Osteoblast (primary cell): ENCODE results near the gene NENF. TPM values are rescaled to one million over a fixed set of nuclear protein-coding genes. Genes with fewer than 3 reads are reported as not detected.

Experiments used
- DNase-seq: peaks from one replicate; pipeline ENCODE4 v3.0.0; 2011; ENCODE audit warnings: low spot score, mixed read lengths; ENCODE audit not compliant: insufficient read length; ENCODE audit errors: missing footprints
- H2AFZ ChIP-seq: 2 replicates; pipeline ENCODE4 v1.6.0; 2011; ENCODE audit warnings: mild to moderate bottlenecking, low read length
- H3K27ac ChIP-seq: 2 replicates; pipeline ENCODE4 v1.5.1; 2011; ENCODE audit warnings: mild to moderate bottlenecking, low read depth, low read length, moderate library complexity
- H3K27me3 ChIP-seq: 2 replicates; pipeline ENCODE4 v1.6.0; 2012; ENCODE audit warnings: mild to moderate bottlenecking, control low read depth, inconsistent platforms, low read length, moderate library complexity; ENCODE audit not compliant: insufficient read depth
- H3K36me3 ChIP-seq: 2 replicates; pipeline ENCODE4 v1.5.1; 2011; ENCODE audit warnings: mild to moderate bottlenecking, low read length, control low read depth, moderate library complexity; ENCODE audit not compliant: insufficient read depth
- H3K4me1 ChIP-seq: 2 replicates; pipeline ENCODE4 v1.5.1; 2011; ENCODE audit warnings: mild to moderate bottlenecking, low read length, control low read depth, moderate library complexity; ENCODE audit not compliant: insufficient read depth
- H3K4me2 ChIP-seq: 2 replicates; pipeline ENCODE4 v1.6.0; 2011; ENCODE audit warnings: mild to moderate bottlenecking, low read length; ENCODE audit not compliant: insufficient read depth
- H3K4me3 ChIP-seq: fragments of 200-600 bp; sonication (generic); 3 replicates; pipeline ENCODE4 v1.5.1; 2012; ENCODE audit warnings: mild to moderate bottlenecking, low read length, inconsistent platforms; ENCODE audit not compliant: insufficient read depth
- H3K79me2 ChIP-seq: 2 replicates; pipeline ENCODE4 v1.6.0; 2012; ENCODE audit warnings: mild to moderate bottlenecking, low read length, control low read depth, inconsistent platforms; ENCODE audit not compliant: insufficient read depth
- H3K9me3 ChIP-seq: 2 replicates; pipeline ENCODE4 v1.5.1; 2011; ENCODE audit warnings: low read depth, low read length, control low read depth
- H4K20me1 ChIP-seq: 2 replicates; pipeline ENCODE4 v1.6.0; 2012; ENCODE audit warnings: mild to moderate bottlenecking, low read length, control low read depth; ENCODE audit not compliant: insufficient read depth
- total RNA-seq: library from RNA; depleted of rRNA; stranded (reverse); fragments of >200 nt; gene quantifications from 2 replicates; pipeline ENCODE4 v1.2.3, GENCODE V29; 2012
- TF ChIP-seq, protein P1 (sequence below): IDR thresholded peaks from 2 replicates; pipeline ENCODE4 v1.5.1; 2011; ENCODE audit warnings: mild to moderate bottlenecking, low read depth, low read length, moderate library complexity; ENCODE audit errors: extremely low read depth

The NENF gene
- total RNA-seq, 1 donor, result 33.7 TPM

GRCh38 chr1:212452323-212453155 is 19.8 kb downstream of the NENF start:
- Histone ChIP-seq H3K27ac (no peak overlapping the region), H3K4me1 (peaks cover 16% of the 10 kb centered on the region), H3K4me2 (peak overlapping the region; percentile 12), H2AFZ (no peak overlapping the region), H3K27me3 (no peaks in the 10 kb centered on the region), H3K9me3 (no peaks in the 10 kb centered on the region), H3K79me2 (no peaks in the 10 kb centered on the region), H3K4me3 (no peak overlapping the region), H4K20me1 (no peaks in the 10 kb centered on the region), H3K36me3 (no peaks in the 10 kb centered on the region)
- TF ChIP-seq, protein P1, sequence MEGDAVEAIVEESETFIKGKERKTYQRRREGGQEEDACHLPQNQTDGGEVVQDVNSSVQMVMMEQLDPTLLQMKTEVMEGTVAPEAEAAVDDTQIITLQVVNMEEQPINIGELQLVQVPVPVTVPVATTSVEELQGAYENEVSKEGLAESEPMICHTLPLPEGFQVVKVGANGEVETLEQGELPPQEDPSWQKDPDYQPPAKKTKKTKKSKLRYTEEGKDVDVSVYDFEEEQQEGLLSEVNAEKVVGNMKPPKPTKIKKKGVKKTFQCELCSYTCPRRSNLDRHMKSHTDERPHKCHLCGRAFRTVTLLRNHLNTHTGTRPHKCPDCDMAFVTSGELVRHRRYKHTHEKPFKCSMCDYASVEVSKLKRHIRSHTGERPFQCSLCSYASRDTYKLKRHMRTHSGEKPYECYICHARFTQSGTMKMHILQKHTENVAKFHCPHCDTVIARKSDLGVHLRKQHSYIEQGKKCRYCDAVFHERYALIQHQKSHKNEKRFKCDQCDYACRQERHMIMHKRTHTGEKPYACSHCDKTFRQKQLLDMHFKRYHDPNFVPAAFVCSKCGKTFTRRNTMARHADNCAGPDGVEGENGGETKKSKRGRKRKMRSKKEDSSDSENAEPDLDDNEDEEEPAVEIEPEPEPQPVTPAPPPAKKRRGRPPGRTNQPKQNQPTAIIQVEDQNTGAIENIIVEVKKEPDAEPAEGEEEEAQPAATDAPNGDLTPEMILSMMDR, result no peak
- DNase-seq, result peak; percentile 91

DNA sequence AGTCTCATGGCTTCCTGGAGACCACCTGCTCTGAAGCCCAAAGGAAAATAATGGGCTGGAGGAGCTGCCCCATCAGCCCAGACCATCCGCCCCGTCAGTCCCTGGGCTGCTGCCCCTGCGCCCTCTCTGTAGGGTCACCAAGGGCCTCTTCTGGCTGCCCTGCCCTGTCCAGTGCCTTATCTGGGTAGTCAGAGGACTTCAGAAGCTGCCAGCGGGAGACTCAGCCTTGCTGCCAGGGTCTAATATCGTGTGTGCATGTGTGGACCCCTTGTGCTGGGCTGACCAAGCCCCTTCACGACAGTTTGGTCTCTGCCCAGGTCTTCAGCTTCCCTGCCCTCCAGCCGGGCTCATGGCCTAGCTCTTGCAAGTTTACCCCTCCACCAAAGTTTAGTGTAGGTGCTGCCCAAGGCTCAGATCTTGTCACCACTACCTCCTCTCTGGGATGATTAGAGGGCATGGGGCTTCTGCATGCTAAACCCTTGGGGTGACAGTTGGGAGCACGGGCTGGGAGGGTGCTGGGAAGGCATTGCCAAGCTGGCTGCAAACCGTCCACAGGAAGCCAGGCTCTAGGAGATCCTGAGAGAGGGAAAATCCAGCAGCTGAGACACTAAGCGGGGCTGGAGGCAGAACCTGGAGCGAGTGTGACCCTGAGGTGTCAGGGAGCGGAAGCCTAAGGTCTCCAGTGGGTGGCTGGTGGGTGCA is 20.6 kb downstream of the NENF start:
- DNase-seq, result no peak
- Histone ChIP-seq H4K20me1 (no peaks in the 10 kb centered on the region), H2AFZ (no peak overlapping the region), H3K4me2 (no peak overlapping the region), H3K4me3 (no peak overlapping the region), H3K79me2 (no peaks in the 10 kb centered on the region), H3K27ac (no peak overlapping the region), H3K4me1 (peaks cover 16% of the 10 kb centered on the region), H3K9me3 (peaks cover 3% of the 10 kb centered on the region), H3K36me3 (no peaks in the 10 kb centered on the region), H3K27me3 (no peaks in the 10 kb centered on the region)
- TF ChIP-seq, protein P1, result no peak

- Histone ChIP-seq H2AFZ (no peak overlapping the region), H4K20me1 (no peaks in the 10 kb centered on the region), H3K9me3 (peaks cover 5% of the 10 kb centered on the region), H3K4me1 (peaks cover 16% of the 10 kb centered on the region), H3K36me3 (no peaks in the 10 kb centered on the region), H3K79me2 (no peaks in the 10 kb centered on the region), H3K27me3 (no peaks in the 10 kb centered on the region), H3K27ac (no peak overlapping the region), H3K4me2 (no peak overlapping the region), H3K4me3 (no peak overlapping the region)
- TF ChIP-seq, protein P1, result no peak
- no peak for DNase-seq
Measured at GRCh38 chr1:212454741-212455140, 22.0 kb downstream of the NENF start.

- Histone ChIP-seq H3K27me3 (no peaks in the 10 kb centered on the region), H3K79me2 (no peaks in the 10 kb centered on the region), H3K36me3 (no peaks in the 10 kb centered on the region), H3K9me3 (peaks cover 5% of the 10 kb centered on the region), H2AFZ (no peak overlapping the region), H3K4me2 (no peak overlapping the region), H4K20me1 (no peaks in the 10 kb centered on the region), H3K4me1 (peaks cover 16% of the 10 kb centered on the region), H3K27ac (no peak overlapping the region), H3K4me3 (no peak overlapping the region)
- TF ChIP-seq, protein P1, result no peak
- no peak for DNase-seq
Measured at GRCh38 chr1:212455401-212455800, 22.7 kb downstream of the NENF start.
